ENCODE data around the gene CHD9. TPM values are rescaled to one million over a fixed set of nuclear protein-coding genes. Genes with fewer than 3 reads are reported as not detected.
"Not testable (repeated sequence)": the region's sequence is repeated elsewhere in the genome, so short reads cannot be mapped to it uniquely, and the experiment has no call there.

The CHD9 gene
- polyA plus RNA-seq, 12 donors = 41.5 to 64.5 (median 53.7) TPM; not detected in 1

GRCh38 chr16:53071748-53072301, 17.0 kb downstream of the CHD9 start:
- peak; percentile 98 for DNase-seq

GRCh38 chr16:53073022-53073421, 18.2 kb downstream of the CHD9 start:
- no peak for DNase-seq

- not testable (repeated sequence) for DNase-seq
Measured at GRCh38 chr16:53074296-53074695, 19.5 kb downstream of the CHD9 start.

GRCh38 chr16:53075461-53075860, 20.7 kb downstream of the CHD9 start:
- not testable (repeated sequence) for DNase-seq

GRCh38 chr16:53078247-53078646, 23.5 kb downstream of the CHD9 start:
- DNase-seq = no peak

GRCh38 chr16:53078765-53079485, 24.1 kb downstream of the CHD9 start:
- no peak for DNase-seq

GRCh38 chr16:53080345-53081031, 25.7 kb downstream of the CHD9 start:
- peak; percentile 94 for DNase-seq

GRCh38 chr16:53081032-53081424, 26.2 kb downstream of the CHD9 start:
- no peak for DNase-seq

GRCh38 chr16:53081686-53082407, 27.1 kb downstream of the CHD9 start:
- DNase-seq = no peak

- no peak for DNase-seq
Measured at GRCh38 chr16:53082509-53082908, 27.7 kb downstream of the CHD9 start.

- DNase-seq = no peak
Measured at GRCh38 chr16:53083119-53083518, 28.3 kb downstream of the CHD9 start.

GRCh38 chr16:53084141-53084541, 29.4 kb downstream of the CHD9 start:
- DNase-seq = no peak

GRCh38 chr16:53084746-53085334, 30.0 kb downstream of the CHD9 start:
- DNase-seq = no peak

- DNase-seq = no peak
Measured at GRCh38 chr16:53085369-53085843, 30.6 kb downstream of the CHD9 start.

GRCh38 chr16:53085931-53086421, 31.2 kb downstream of the CHD9 start:
- peak; percentile 81 for DNase-seq

GRCh38 chr16:53087101-53087500, 32.3 kb downstream of the CHD9 start:
- no peak for DNase-seq

- DNase-seq = no peak
Measured at GRCh38 chr16:53089434-53090285, 34.9 kb downstream of the CHD9 start.

GRCh38 chr16:53090286-53090590, 35.4 kb downstream of the CHD9 start:
- DNase-seq = no peak

- peak; percentile 99 for DNase-seq
Measured at GRCh38 chr16:53090591-53091411, 36.0 kb downstream of the CHD9 start.

Measured in muscle of arm (tissue), 12 donors.